Lung microvascular endothelial cell (primary cell): ENCODE results near the gene LRRC51. TPM values are rescaled to one million over a fixed set of nuclear protein-coding genes. Genes with fewer than 3 reads are reported as not detected.

Source experiments
- DNase-seq, 2 donors: peaks; one replicate each; pipeline versions ENCODE4 v3.0.0 to v3.0.0-alpha.2; 2010; ENCODE audit warnings: low read depth in 2 of 2
- total RNA-seq: library from RNA; depleted of rRNA; stranded (reverse); fragments of >200 nt; gene quantifications from 2 replicates; pipeline ENCODE4 v1.2.1, GENCODE V29; 2014

The LRRC51 gene, protein sequence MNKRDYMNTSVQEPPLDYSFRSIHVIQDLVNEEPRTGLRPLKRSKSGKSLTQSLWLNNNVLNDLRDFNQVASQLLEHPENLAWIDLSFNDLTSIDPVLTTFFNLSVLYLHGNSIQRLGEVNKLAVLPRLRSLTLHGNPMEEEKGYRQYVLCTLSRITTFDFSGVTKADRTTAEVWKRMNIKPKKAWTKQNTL
- 2.4 and 4.0 TPM in 2 replicates for total RNA-seq

DNA sequence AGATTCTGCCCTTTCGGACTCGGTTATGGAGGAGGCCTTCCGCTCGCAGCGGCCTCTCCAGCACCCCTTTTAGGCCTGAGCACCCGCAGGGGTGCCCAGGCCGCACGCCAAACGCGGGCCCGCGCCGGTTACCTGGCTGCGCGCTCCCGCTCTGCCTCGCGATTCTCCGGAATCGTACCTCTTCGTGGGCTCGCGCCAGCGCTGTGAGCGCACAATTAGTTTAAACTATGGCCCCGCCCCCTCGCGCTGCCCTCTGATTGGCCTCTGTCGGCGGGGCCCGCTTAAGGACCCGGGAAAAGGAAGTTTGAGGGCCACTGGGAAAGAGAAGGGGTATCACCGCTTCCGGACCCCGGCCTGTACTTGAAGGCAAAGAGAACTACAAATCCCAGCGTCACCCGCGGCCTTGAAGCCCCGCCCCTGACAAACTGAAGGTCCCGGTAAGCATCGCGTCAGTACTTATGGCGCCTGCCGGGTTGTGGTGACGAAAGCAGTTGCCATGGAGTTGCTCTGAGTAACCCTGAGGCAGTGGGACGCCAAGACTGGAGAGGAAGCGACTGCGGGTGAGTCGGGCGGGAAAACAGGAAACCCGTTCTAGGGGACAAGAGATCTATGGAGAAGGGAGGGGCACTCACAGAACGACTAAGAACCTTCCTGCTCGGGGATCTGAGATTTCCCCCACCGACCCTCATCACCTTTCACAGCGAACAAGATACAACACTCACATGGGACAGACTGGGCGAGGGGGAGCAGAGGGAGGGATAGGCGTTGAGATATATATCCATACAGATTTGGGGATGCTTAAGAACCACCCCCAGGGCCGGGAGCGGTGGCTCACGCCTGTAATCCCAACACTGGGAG is at the start of gene LRRC51, which contains the start of gene NUMA1:
Gene LRRC51, plus strand, starts transcription at position 525 of the 858 bp plus-strand sequence. CDS start 8,234 bp downstream, outside the sequence.
Gene NUMA1, minus strand, starts transcription at position 217 of the 858 bp plus-strand sequence. CDS start 44,599 bp downstream, outside the sequence.
- DNase-seq, result peak; percentile 100

DNA sequence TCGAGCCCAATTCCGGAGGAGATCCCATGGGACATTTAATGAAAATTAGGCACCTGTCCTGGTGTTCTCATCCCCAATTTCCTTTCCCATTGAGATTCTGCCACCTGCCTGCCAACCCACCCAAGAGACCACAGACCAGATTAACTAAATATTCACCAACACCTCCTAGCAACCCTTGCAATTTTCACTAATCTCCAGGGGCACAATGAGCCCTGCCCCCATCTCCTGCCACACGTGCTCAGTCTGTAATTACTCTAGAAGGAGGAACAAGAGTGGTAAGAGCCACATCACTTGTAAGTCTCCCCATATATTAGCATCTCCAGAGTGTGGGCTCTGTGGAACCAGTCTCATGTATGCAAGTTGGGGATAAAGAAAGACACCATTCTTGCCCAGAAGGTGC is 44.0 kb upstream of the LRRC51 start:
- DNase-seq, result no peak

DNA sequence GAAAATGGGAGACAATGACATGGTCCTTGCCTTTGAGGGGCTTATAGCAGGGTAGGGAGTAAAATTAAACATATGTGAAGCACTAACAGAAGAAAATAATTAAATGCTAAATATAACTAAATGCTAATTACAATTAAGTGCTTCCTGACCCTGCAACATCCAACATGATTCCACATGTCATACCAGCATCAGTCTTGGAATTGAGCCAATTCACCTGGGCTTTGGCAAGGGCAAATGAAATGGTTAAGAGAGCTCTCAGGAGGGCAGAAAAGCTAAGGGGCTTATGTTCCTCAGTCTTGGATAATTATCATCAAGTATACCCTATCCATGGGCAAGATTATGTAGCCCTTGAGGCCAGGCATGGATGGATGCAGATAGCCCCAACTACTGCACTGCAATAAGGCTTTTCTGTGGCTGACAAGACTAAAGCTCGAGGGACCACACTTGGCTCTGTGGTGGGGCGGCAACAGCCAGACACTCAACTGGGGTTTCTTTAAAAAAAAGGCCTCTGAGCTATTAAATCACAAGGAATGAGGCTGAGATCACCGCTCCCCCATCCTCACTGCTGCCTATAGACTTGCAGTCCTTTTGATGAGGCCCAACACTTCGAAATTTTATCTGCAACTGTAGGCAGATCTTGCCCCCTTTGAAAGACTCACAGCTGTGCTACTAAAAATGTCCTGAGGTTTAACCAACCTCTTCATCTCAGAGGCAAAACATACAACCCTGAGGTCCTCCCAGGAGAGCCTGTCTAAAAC is 42.9 kb upstream of the LRRC51 start:
- no peak for DNase-seq

DNA sequence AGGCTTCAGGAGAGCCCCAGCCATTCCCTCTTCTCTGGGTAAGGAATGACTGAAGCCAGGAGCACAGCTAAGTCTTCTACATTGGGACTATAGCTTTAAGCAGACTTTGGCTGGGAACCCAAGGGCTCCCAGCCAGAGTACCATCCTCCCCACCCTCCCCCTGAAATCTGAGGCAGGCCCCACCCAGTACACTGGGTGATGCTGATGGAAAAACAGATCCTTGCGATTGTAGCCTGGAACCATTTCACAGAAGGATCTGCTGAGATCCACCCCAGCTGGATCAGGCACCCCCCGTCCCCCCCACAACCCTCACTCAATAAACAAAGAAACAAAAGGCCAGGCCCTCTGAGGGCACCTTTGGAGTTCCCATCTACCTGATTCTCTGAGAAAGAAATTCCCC is 42.2 kb upstream of the LRRC51 start:
- DNase-seq, result peak in 1 of 2 donors; percentile 31

DNA sequence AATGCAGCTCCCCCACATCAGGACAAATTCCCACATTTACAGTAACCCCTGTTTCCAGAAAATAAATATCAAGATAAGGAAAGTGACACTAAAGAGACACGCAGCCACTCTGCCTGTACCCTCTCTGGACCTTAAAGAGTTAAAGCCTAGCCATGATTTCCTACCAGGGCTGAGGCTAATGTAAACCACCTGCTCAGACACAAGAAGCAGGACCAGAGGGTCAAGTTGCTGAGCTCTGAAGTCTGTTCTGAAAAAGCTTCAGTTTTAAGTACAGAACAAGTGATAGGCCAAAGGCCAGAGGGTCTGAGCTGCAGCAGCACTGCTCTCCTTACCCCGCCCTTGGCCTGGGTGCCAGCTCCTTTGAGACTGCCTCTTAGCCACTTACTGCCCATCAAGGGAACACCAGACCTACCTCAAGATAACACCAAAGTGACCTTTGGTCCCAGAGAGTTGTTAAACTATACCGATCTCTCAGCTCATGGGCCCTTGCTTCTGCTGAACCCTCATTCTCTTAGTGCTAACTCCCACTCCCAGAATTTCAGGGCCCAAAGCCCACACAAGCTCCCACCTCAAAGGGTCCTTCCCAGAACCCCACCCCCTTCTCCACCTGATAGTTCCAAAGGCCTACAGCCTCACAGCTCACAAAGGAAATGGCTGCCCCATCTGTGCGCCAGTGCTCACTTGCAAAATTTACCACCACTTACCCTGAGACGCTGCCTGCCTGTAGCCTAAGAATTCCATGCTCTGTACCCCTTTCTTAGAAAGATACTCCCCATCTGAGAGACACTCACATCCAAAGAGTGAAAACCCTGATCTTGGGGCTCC is 41.4 kb upstream of the LRRC51 start:
- DNase-seq, result peak in 1 of 2 donors; percentile 16

DNA sequence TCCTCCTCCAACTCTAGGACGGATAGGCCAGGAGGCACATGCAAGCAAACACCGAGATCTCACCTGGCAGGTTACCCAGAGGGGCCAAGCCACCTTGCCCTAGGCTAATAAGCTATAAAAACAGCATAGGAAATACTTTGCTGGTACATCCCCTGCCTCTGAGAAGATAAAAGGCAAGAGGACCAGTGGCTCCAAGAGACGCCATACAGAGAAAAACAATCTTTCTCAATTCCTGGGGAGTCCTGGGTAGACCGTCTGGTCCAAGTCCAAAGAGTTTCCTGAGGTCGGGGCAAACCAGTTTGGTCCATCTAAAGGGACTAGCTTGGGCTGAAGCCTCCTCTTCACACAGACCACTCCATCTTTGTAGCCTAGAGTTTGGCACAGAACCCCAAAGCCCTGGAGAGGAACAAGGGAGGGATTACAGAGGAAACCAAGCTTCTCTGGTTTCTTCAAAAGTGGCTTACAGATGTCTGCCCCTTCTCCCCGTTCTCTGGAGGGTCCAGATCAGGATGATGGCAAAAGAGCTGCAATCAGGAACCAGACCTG is 40.7 kb upstream of the LRRC51 start:
- DNase-seq, result no peak

DNA sequence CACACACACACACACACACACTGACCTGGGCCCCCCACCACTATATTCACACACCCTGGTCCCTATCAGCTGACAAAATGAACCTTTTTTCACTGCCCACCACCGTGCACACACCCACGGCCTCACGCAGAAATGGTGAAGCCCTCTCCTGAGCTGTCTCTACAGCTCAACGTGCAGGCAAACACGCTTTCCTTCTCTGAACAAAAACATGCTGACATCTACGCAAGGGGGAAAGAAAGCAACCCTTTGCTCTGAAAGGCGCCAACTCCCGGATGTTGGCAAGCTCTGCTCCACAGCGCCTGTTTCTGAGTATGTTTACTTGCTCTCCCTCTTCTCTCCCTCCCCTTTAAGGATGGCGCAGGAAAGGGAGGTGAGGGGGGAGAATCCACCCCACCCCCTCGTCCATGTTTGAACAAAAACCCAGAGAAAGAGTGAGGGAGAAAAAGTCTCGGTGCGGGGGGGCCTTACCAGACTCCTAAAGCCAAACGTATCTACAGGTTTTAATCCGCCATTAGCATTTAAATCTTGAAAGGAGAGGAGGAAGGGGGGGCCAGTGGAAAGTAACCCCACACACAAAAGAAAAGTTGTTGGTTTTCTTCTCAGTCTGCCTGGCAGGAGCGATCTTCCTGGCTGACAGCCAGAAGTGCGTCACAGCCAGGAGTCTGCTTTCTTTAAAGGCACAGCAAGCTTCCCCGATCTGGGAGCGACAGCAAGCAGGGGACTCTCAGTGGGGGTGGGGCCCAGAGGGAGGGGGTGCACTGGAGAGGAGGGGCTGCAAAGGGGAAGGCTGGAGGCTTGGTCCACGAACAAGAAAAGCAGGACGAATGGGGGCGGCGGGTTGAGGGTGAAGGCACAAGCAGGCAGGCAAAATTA is 39.9 kb upstream of the LRRC51 start:
- peak; percentile 80 to 94 for DNase-seq

DNA sequence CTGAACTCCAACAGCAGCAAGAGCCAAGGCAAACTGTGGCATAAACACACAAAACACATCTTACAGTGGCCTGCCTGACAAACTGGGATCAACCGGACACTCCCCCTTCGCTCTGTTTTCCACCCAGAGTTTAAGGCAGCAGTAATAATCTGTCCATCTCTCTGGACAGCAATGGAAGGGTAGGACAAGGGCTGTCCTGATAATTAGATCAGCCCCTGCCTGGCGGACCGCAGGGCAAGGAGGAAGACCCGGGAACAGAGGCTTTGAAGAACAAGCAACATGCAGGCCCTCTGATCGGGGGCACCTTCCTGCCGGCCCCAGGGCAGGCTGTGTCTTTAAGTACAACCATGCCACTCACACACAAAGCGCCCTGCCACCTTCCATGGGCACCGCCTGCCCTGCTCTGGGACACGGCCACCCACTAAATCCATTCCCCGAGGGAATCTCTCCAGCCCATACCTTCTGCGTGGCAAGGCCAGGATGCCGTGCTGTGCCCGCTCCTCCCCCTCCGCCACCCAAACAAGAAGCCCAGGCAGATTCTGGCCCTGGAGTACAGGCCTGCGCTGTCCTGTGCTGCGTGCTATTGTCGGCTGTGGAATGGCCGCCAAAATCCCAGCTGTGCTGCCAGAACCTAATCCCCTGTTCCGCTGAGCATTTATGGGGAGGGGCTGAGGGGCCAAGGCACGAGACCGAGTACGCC is 39.1 kb upstream of the LRRC51 start:
- DNase-seq, result peak; percentile 80 to 84

DNA sequence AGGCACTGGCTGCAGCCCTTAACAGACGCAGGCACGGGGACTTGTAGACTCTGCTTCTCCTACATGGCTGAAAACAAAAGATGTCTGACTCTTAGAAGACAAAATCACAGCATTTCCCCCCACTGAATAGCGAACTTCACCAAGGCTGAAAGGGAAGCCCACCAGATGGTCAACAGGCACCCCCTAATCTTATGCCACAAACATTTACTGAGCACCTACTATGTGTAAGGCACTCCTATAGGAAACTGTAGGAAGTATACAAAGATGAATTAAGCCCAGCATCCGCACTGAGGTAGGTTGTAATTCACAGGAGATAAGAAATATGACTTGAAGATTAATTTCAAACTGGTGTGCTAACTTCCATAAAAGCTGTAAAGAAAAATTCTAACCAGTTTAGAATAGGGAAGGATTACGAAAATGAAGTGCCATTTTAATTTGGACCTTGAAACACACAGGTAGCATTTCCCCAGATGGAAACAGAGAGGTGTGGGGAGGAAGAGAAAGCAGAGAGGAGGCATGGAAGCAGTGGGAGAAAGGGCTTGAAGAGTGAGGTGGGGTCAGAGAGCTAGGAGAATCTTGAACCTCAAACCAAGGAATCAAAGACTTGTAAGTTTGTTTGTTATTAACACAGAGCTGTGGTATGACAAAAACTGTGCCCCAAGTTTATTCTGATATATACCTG is 38.4 kb upstream of the LRRC51 start:
- no peak for DNase-seq

DNA sequence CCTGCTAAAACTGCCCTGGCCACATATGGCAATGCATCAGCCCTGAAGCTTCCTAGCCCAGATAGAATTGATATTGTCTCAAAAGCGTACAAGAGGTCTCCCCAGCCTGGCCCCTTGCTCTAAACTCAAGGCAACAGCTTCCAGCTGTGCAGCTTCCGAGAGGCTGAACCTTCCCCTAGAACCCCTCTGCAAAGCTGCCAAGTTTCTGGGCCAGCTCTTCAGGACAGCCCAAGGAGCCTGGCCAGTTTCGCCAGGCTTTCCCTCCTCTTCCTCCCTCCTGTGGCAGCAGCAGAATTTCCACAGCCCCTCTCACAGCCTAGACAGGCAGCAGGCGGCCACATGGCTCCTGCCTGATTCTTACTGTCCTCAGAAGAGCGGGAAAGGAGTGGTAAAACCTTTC is 34.8 kb upstream of the LRRC51 start:
- no peak for DNase-seq

DNA sequence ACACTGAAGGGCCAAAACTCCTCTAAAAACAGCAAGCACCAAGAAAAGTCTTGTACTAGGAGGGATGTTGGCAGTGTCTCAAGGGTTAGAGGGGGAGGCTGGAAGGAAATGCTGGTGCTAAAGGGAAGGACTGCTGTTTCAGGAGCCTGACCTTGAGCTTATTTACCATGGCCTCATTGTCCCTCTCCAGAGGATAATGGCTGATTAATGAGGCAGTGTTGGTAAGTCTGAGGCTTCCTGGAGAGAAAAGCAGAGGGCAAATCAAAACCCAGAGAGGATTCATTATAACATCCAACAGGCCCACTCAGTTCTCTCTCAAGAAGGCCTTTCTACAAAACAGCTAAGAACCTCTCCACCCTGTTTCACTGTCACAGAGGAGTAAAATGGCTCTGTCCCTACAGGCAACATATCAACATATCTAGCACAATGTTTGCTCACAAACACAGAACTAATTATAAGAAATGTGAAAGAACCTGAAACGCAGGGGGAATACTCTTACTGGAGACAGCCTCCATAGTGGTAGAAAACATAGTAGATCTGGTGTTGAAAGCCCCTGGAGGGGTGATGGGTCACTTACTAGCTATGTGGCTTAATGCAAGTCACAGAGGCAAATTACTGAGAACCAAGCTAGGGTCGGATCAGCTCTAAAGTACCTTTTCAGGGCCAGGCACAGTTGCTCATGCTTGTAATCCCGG is 31.7 kb upstream of the LRRC51 start:
- peak in 1 of 2 donors; percentile 79 for DNase-seq

DNA sequence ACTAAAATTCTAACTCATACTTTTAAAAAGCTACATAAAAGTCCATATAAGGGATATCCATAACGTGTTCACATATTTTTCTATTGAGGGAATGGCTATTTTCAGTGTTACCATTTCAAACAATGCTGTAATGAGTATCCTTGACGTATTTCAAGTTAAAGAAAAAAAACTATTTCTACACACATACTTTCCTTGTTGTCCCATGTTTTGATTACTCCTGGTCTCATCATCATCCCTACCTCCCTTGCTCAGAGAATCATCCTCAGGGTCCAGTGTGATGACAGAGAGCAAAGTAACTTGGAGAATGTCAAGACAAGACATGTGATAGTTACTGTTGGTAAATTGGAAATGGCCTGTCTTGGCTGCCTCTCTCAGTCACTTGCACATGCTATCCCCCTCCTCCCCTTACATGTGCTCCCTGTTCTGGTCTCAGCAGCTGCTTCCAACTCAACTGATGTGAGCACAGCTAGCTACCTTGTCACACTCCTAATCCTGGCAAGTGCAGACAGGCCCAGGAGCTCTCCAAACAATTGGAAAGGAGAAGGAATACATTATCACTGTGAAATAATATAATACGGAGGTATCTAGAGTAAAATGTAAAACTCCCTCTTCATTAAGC is 22.1 kb upstream of the LRRC51 start:
- no peak for DNase-seq

DNA sequence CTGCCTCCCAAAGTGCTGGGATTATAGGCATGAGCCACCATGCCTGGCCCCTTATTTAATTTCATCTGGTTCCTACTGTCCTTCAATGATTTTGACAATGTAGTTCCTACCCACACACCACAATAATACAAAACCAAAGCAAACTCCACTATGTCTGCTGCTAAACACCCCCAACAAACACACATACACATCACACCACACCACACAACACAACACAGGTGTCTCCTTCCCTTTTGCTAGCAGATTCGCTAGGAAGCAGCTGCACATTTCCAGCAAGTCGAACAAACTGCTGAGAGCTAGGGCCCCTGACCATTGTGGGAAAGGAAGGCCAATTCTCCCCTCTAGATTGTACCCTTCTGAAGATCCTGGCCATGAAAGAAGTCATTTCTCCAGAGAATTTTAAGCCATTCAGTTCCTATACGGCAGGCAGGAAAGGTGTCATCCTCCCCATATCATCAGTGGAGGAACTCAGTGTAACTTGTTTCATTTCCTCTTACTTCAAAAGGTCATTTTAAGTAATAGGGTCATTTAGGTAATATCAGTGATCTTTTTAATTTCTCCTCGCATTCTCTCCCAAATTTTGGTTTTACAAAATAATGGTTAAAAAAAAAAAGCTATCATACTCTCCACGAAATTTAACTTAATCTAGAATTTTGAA is 18.8 kb upstream of the LRRC51 start:
- DNase-seq, result no peak

DNA sequence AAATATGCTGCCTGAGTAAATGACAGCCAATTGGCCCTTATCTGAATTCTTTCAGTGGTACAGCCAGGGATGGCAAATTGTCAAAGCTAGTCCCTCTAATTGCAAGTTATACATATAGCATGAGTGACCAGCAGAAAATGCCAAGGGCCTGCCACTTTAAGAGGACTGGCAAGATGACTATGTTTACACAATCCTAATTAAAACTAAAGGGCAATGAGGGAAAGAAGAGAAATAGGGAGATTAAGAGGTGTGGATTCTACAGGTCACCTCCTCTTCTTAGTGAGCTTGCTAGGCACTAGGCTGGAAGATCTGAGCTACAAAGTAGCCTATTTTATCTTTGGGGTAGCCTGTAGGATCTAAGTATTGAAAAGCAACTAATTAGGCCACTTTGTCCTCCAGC is 13.8 kb upstream of the LRRC51 start:
- no peak for DNase-seq

DNA sequence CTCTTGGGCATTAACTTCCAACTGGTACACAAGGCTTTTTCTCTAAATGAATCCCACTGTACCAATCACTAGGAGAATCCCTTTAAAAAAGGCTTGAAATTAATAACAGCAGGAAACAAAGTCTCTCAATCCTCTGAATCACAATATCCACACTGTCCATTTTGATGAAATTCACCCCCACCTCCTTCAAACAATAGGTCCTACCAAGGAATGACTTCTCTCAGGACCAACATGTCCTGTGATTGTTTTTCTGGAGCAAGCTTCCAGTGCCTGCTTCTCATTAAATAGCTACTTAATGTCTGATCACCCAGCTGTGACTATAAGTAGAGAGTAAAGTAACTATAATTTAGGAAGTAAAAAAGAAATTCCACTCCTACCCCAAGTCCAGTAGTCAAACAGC is 13.4 kb upstream of the LRRC51 start:
- DNase-seq, result peak in 1 of 2 donors; percentile 67

DNA sequence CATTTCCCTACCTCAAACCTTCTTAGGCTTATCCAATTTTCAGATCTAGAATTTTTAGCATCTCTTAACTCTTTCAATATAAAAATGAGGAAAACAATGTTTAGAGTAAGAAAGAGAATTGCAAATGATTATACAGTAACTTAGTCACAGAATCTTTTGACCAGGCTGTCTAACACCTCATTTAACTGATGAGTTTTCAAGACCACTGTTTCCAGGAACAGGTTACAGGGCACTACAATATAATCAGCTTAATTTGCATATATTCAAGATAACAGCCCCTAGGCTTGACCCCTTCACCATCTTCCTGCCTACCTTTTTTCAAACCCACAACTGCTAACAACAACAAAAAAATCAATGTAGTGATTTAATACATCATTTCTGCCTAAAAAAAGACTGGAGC is 13.0 kb upstream of the LRRC51 start:
- no peak for DNase-seq

DNA sequence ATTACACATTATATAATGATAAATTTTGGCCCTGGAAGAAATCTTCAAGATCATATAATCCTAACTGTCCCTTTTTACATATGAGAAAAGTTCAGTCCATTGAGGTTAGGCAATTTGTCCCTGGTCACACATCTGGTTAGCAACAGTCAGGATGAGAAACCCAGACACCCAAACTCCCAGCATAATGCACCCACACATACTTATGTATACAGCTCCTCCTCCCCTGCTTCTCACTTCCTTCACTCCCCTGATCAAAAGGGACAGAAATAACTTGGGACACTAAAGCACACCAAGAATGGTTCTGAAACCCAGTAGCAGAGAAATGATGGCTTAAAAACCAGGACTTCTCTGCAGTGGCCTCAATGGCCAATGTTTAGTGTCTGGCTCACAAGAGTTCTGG is 11.4 kb upstream of the LRRC51 start:
- DNase-seq, result no peak
